Left ventricle myocardium inferior (tissue), 1 donor: Measurements from ENCODE around the gene SATB2. TPM values are rescaled to one million over a fixed set of nuclear protein-coding genes. Genes with fewer than 3 reads are reported as not detected.

ENCODE experiments used
- DNase-seq: peaks from one replicate; pipeline ENCODE4 v3.0.0-alpha.2; 2020
- H3K27ac ChIP-seq: fragments of 200-600 bp; replicated peaks from 2 replicates; pipeline ENCODE4 v1.8.0; 2021
- H3K27me3 ChIP-seq: fragments of 200-600 bp; 2 replicates; pipeline ENCODE4 v1.8.0; 2021; ENCODE audit warnings: low read depth
- H3K36me3 ChIP-seq: fragments of 200-600 bp; 2 replicates; pipeline ENCODE4 v1.8.0; 2021
- H3K4me1 ChIP-seq: fragments of 200-600 bp; 2 replicates; pipeline ENCODE4 v1.8.0; 2021
- H3K4me3 ChIP-seq: fragments of 200-600 bp; 2 replicates; pipeline ENCODE4 v1.8.0; 2021; ENCODE audit warnings: mild to moderate bottlenecking, moderate library complexity
- H3K9me3 ChIP-seq: fragments of 200-600 bp; replicated peaks from 2 replicates; pipeline ENCODE4 v1.8.0; 2021
- intact Hi-C: fragments of 100-400 bp; cut with micrococcal nuclease; formaldehyde crosslinking; loops from one replicate; pipeline ENCODE4 v1.11.0; 2022
- total RNA-seq: library from RNA; stranded (reverse); fragmentation: NEBNext Ultra II Directional; extraction: Animal tissue kit (Norgen Biotek cat#: 25700); gene quantifications from one replicate; pipeline ENCODE4 v1.2.1, GENCODE V29; 2021
- TF ChIP-seq, protein P1 (sequence below): fragments of 200-600 bp; IDR thresholded peaks from 2 replicates; pipeline ENCODE4 v1.8.0; 2021; ENCODE audit warnings: antibody characterized with exemption, mild to moderate bottlenecking, borderline replicate concordance
- donor health status: DM: no; HTN: yes; CAD: no; lungs with severe emphysema.

The SATB2 gene
- total RNA-seq, 1 donor from 2014 or later, result 1.1 TPM

DNA sequence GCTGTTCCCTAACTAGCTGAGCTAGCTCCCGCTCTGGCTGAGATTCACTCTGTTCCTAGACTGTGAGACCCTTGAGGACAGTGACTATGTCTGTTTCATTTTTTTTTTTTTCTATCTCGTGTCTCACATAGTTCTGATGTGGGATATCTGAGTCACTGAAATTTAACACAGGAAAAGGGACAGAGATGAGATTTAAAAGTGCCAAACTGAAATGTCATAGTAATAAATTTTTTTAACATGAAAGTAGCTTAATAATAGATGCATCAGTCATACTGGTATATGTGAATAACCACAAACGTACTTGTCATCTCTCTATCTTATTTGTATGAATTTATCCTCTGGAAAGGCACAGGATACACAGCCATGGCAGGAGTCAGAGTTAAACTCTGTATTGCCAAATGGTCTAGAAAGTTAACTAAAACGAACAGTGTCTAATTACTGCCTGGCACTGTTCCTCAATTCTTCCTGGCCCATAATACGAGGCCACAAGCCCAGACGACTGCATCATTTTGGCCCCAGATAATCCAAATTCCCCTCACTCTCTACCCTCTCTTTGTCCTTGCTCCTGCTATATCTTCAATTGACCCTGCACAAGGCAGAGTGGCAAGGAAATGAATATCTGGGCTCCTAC is 87.5 kb downstream of the SATB2 start:
- H3K9me3 ChIP-seq, result no peaks in the 10 kb centered on the region
- no peaks in the 10 kb centered on the region for H3K27me3 ChIP-seq
- no peak overlapping the region for H3K4me3 ChIP-seq
- no peak overlapping the region for H3K27ac ChIP-seq
- TF ChIP-seq, protein P1, sequence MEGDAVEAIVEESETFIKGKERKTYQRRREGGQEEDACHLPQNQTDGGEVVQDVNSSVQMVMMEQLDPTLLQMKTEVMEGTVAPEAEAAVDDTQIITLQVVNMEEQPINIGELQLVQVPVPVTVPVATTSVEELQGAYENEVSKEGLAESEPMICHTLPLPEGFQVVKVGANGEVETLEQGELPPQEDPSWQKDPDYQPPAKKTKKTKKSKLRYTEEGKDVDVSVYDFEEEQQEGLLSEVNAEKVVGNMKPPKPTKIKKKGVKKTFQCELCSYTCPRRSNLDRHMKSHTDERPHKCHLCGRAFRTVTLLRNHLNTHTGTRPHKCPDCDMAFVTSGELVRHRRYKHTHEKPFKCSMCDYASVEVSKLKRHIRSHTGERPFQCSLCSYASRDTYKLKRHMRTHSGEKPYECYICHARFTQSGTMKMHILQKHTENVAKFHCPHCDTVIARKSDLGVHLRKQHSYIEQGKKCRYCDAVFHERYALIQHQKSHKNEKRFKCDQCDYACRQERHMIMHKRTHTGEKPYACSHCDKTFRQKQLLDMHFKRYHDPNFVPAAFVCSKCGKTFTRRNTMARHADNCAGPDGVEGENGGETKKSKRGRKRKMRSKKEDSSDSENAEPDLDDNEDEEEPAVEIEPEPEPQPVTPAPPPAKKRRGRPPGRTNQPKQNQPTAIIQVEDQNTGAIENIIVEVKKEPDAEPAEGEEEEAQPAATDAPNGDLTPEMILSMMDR, result no peak
- H3K36me3 ChIP-seq, result no peaks in the 10 kb centered on the region
- no peaks in the 10 kb centered on the region for H3K4me1 ChIP-seq
- intact Hi-C loops, result no loop called here
- DNase-seq, result no peak

DNA sequence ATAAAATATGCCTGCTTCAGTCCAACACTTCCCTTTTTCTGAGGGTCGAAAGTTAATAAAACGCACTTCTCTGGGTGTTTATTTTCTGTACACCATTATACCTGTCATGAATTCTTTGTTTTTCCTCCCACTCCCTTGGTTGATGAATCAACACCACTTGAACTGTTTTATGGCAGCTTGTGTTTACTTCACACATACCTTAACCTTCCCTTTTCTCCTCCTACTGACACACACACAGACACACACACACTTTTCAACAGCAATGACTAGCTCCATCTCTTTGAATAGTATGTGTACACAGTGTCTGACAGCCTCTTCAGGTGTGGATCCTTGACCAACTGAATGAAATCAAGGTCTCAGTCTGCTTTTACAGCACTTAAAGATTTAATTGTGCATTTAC is 91.3 kb downstream of the SATB2 start:
- intact Hi-C loops, result no loop called here
- Histone ChIP-seq H3K9me3 (no peaks in the 10 kb centered on the region), H3K4me1 (no peaks in the 10 kb centered on the region), H3K27me3 (no peaks in the 10 kb centered on the region), H3K27ac (no peak overlapping the region), H3K4me3 (no peak overlapping the region), H3K36me3 (no peaks in the 10 kb centered on the region)
- DNase-seq, result no peak
- TF ChIP-seq, protein P1, result no peak

DNA sequence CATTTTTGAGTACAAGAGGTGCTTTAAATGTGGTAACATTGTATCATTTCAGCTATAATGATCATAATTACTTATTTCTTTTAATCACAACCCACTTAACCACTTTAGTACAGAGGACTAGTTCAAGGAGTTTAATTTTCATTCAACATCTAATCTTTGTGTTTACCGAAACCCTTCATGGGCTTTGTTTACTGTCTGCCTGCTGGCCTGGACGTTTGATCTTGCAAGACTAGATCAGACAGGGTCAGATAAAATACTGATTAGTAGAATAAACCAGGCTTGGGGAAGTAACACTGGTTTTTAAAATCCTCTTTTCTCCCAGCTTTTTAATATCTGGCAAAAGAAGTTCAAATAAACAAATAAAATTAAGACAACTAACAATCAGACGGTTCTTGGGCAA is 93.6 kb downstream of the SATB2 start:
- H3K27me3 ChIP-seq, result no peaks in the 10 kb centered on the region
- TF ChIP-seq, protein P1, result no peak
- H3K4me3 ChIP-seq, result no peak overlapping the region
- H3K9me3 ChIP-seq, result no peaks in the 10 kb centered on the region
- H3K27ac ChIP-seq, result no peak overlapping the region
- H3K4me1 ChIP-seq, result no peaks in the 10 kb centered on the region
- intact Hi-C loops, result no loop called here
- no peaks in the 10 kb centered on the region for H3K36me3 ChIP-seq
- no peak for DNase-seq

DNA sequence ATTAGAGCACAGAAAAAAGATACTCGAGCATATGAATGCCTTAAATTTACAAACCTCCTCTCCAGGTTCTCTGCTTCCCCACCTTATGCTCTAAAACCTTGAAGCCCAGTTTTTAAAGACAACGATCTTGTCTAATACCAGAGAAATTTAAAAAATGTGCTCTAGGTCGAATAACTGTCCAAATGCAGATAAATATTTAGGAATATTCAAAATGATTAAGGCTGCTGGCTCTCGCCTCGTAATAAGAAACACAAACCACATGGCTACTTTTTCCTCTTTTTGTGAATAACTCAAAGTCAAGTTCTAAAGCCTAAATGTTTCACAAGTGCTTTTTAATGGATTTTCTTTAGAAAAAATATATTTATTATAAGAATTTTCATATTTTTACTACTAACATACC is 101.3 kb downstream of the SATB2 start:
- Histone ChIP-seq H3K36me3 (no peaks in the 10 kb centered on the region), H3K4me1 (no peaks in the 10 kb centered on the region), H3K9me3 (no peaks in the 10 kb centered on the region), H3K4me3 (no peak overlapping the region), H3K27ac (no peak overlapping the region), H3K27me3 (no peaks in the 10 kb centered on the region)
- intact Hi-C loops, result no loop called here
- TF ChIP-seq, protein P1, result no peak
- DNase-seq, result no peak

DNA sequence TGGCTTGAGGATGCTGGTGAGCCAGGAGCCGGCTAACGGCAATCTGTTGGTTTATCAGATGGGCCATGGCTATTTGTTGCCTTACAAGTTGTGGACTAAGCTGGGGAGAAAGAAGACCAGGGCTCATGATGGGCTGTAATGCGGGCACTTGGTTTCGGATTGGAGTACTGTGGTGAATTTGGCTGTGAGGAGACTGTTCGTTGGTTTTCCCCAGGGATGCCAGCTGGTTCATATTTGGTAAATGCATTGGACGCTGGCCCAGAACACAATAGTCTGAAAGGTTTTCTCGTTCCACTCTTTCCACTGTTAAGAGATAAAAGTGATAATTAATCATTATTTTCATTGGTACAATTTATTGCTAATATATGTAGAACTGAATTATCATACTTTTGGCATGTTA is 108.9 kb downstream of the SATB2 start:
- TF ChIP-seq, protein P1, result no peak
- no peaks in the 10 kb centered on the region for H3K36me3 ChIP-seq
- no peak overlapping the region for H3K4me3 ChIP-seq
- no peaks in the 10 kb centered on the region for H3K9me3 ChIP-seq
- no peaks in the 10 kb centered on the region for H3K4me1 ChIP-seq
- intact Hi-C loops, result no loop called here
- no peak overlapping the region for H3K27ac ChIP-seq
- H3K27me3 ChIP-seq, result no peaks in the 10 kb centered on the region
- DNase-seq, result no peak
